Measurements from ENCODE around the gene TTLL7.

Gene TTLL7

DNA sequence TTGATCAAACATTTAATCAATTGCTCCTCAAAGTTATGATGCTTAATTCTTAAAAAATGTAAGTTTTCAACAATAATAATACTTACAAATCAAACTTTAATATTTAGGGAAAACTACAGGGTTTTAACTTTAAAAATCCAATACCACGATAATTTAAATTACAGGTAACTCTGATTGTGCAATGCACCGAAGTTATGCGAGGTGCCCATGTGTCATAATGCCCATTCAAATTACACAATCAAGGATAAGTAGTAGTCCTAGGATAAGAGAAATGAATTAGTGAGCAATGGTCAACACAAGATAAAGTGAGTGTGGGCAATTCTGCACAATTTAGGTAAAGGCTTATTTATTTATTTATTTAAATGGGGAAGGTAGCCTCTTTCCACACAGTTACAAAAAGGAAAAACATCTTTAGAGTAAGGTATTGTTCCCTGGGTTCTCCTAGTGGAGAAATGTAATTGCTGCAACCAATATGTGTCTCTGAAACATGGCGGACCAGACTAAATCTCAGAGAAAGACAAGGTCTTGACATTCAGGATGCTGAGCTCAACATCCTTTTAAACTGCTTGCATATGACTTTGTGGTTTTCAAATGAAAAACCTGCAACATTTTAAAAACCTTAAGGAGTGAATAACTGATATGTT is 164.2 kb downstream of the TTLL7 start:
- TF ChIP-seq, protein P1, sequence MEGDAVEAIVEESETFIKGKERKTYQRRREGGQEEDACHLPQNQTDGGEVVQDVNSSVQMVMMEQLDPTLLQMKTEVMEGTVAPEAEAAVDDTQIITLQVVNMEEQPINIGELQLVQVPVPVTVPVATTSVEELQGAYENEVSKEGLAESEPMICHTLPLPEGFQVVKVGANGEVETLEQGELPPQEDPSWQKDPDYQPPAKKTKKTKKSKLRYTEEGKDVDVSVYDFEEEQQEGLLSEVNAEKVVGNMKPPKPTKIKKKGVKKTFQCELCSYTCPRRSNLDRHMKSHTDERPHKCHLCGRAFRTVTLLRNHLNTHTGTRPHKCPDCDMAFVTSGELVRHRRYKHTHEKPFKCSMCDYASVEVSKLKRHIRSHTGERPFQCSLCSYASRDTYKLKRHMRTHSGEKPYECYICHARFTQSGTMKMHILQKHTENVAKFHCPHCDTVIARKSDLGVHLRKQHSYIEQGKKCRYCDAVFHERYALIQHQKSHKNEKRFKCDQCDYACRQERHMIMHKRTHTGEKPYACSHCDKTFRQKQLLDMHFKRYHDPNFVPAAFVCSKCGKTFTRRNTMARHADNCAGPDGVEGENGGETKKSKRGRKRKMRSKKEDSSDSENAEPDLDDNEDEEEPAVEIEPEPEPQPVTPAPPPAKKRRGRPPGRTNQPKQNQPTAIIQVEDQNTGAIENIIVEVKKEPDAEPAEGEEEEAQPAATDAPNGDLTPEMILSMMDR (IDR thresholded peaks at IDR 0.05), result no peak
- no peaks in the 10 kb centered on the region for H3K9me3 Mint-ChIP-seq
- no peaks in the 10 kb centered on the region for H3K36me3 Mint-ChIP-seq (ENCODE audit: low read depth)
- H3K4me1 Mint-ChIP-seq, result no peaks in the 10 kb centered on the region
- no peak overlapping the region for H3K27ac Mint-ChIP-seq
- H3K27me3 Mint-ChIP-seq (ENCODE audit: low read depth, poor library complexity), result no peaks in the 10 kb centered on the region
- H3K4me3 Mint-ChIP-seq, result no peak overlapping the region
- no peak for DNase-seq

DNA sequence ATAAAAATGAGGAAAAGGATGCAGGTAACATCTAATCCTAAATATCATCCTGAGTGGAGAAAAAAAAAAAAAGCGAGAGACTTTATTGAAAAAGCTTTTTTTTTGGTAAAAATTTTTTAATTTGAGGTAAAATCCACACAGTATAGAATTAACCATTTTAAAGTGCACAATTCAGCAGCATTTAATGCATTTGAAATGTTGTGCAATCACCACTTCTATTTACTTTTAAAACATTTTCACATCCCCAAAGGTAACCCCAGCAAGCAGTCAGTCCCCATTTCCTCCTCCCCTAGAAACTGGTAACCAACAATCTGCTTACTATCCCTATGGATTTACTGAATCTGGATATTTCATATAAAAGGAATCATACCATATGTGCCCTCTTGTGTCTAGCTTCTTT is 166.7 kb downstream of the TTLL7 start:
- H3K4me1 Mint-ChIP-seq, result no peaks in the 10 kb centered on the region
- H3K27me3 Mint-ChIP-seq (ENCODE audit: low read depth, poor library complexity), result peaks cover 7% of the 10 kb centered on the region
- no peaks in the 10 kb centered on the region for H3K36me3 Mint-ChIP-seq (ENCODE audit: low read depth)
- H3K9me3 Mint-ChIP-seq, result no peaks in the 10 kb centered on the region
- no peak for DNase-seq
- no peak overlapping the region for H3K27ac Mint-ChIP-seq
- TF ChIP-seq, protein P1 (IDR thresholded peaks at IDR 0.05), result no peak
- no peak overlapping the region for H3K4me3 Mint-ChIP-seq

DNA sequence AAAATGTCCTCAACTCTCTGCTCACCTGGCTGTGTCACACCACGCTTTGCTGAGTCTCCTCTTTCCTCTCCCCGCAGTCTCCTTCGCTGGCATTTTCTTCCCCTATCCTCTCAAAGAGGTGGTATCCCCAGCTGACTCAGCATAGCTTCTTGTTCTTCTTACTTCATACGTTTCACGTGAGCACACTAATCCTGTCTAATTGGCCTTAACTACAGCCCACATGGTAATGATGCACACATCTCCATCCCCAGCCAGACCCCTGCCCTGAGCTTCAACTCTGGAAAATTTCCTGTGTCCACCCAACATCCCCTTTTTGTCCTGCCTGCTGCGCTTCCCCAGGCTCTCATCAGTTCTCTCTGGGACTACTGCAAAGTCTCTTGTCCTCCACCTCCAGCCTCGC is 169.8 kb downstream of the TTLL7 start:
- TF ChIP-seq, protein P1 (IDR thresholded peaks at IDR 0.05), result no peak
- no peak for DNase-seq
- no peaks in the 10 kb centered on the region for H3K36me3 Mint-ChIP-seq (ENCODE audit: low read depth)
- no peaks in the 10 kb centered on the region for H3K9me3 Mint-ChIP-seq
- H3K27me3 Mint-ChIP-seq (ENCODE audit: low read depth, poor library complexity), result peaks cover 7% of the 10 kb centered on the region
- H3K27ac Mint-ChIP-seq, result peak overlapping the region; percentile 8
- H3K4me3 Mint-ChIP-seq, result no peak overlapping the region
- H3K4me1 Mint-ChIP-seq, result no peaks in the 10 kb centered on the region

DNA sequence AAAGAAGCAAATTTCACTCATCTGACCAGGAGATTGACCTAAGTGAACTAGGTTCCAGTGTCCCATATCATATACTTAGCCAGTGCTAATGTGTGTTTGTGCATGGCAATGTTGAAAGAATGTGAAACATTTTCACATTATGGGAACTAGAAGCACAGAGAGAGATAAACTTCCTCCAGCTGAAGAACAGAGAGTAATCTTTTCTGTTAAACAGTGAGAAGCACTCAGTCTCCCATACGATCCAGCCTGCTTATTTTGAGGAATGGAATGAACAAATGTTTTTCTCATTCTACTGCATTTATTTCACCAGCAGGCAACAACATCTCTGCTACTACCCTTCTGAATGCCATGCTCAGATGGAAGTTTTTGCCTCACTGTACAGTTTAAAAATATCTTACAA is 170.5 kb downstream of the TTLL7 start:
- H3K4me3 Mint-ChIP-seq, result no peak overlapping the region
- no peak overlapping the region for H3K27ac Mint-ChIP-seq
- DNase-seq, result no peak
- TF ChIP-seq, protein P1 (IDR thresholded peaks at IDR 0.05), result no peak
- peaks cover 11% of the 10 kb centered on the region for H3K27me3 Mint-ChIP-seq (ENCODE audit: low read depth, poor library complexity)
- H3K9me3 Mint-ChIP-seq, result peaks cover 5% of the 10 kb centered on the region
- H3K36me3 Mint-ChIP-seq (ENCODE audit: low read depth), result no peaks in the 10 kb centered on the region
- H3K4me1 Mint-ChIP-seq, result no peaks in the 10 kb centered on the region

DNA sequence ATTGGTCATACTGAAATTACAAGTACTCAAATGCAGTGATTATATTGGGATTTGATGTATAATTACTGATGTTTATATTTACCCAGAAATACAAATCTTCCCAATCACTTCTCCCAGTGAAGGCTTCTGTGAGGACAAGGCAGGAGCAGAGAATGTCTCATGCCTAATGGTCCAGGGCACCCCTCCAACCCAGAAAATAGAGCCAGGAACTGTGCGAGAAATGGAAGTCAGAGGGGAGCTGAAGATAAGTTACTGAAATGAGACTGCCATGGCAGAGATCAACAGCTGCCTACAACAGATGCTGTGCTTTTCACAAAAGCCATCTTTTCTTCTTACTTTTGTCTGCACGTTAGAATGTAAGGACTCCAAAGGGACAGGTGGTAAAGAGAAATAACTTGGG is 171.2 kb downstream of the TTLL7 start:
- Mint-ChIP-seq H3K36me3 (ENCODE audit: low read depth) (no peaks in the 10 kb centered on the region), H3K9me3 (peaks cover 5% of the 10 kb centered on the region), H3K27me3 (ENCODE audit: low read depth, poor library complexity) (peaks cover 11% of the 10 kb centered on the region), H3K4me1 (no peaks in the 10 kb centered on the region), H3K4me3 (no peak overlapping the region), H3K27ac (no peak overlapping the region)
- DNase-seq, result no peak
- TF ChIP-seq, protein P1 (IDR thresholded peaks at IDR 0.05), result no peak

DNA sequence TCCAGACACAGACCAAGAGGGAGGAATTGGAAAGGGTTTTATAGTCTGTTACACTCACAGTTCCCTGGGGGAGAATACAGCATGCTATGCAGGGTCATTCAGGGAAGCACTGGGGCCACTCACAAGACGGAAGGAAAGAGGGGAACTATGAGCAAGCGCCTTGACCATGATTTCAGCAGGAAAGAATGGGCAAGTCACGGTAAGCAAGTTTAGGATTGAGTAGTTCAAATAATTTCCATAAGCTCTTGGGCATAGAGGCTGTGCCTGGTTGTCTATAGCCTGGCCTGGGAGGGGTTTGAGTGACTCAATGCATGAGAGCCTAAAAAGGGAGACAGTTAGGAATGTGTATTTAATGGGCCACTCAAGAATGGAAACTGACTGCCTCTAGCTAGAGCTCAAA is 176.7 kb downstream of the TTLL7 start:
- peaks cover 18% of the 10 kb centered on the region for H3K9me3 Mint-ChIP-seq
- H3K36me3 Mint-ChIP-seq (ENCODE audit: low read depth), result no peaks in the 10 kb centered on the region
- H3K27me3 Mint-ChIP-seq (ENCODE audit: low read depth, poor library complexity), result peaks cover 3% of the 10 kb centered on the region
- TF ChIP-seq, protein P1 (IDR thresholded peaks at IDR 0.05), result no peak
- no peak for DNase-seq
- H3K4me1 Mint-ChIP-seq, result peaks cover 6% of the 10 kb centered on the region
- no peak overlapping the region for H3K27ac Mint-ChIP-seq
- H3K4me3 Mint-ChIP-seq, result no peak overlapping the region

Measured in nephron progenitor cell (in vitro differentiated cells).